Glutamatergic neuron (in vitro differentiated cells): ENCODE measurements around the gene DCLK1. TPM values are rescaled to one million over a fixed set of nuclear protein-coding genes. Genes with fewer than 3 reads are reported as not detected.

ENCODE experiments used
- DNase-seq: peaks from one replicate; pipeline ENCODE4 v3.0.0; 2022
- H3K27ac Mint-ChIP-seq: one replicate; pipeline ENCODE4 v1.8.0; 2020; ENCODE audit warnings: mild to moderate bottlenecking, mixed read lengths, inconsistent platforms; ENCODE audit not compliant: unreplicated experiment
- H3K27me3 Mint-ChIP-seq: one replicate; pipeline ENCODE4 v1.8.0; 2020; ENCODE audit warnings: mild to moderate bottlenecking, moderate library complexity, mixed read lengths, inconsistent platforms; ENCODE audit not compliant: unreplicated experiment
- H3K36me3 Mint-ChIP-seq: one replicate; pipeline ENCODE4 v1.8.0; 2020; ENCODE audit warnings: mild to moderate bottlenecking, mixed read lengths, inconsistent platforms; ENCODE audit not compliant: unreplicated experiment
- H3K4me1 Mint-ChIP-seq: one replicate; pipeline ENCODE4 v1.8.0; 2020; ENCODE audit warnings: mild to moderate bottlenecking, low read depth, mixed read lengths, inconsistent platforms; ENCODE audit not compliant: unreplicated experiment
- H3K4me3 Mint-ChIP-seq: one replicate; pipeline ENCODE4 v1.8.0; 2020; ENCODE audit warnings: mild to moderate bottlenecking, mixed read lengths, inconsistent platforms; ENCODE audit not compliant: unreplicated experiment
- H3K9me3 Mint-ChIP-seq: one replicate; pipeline ENCODE4 v1.8.0; 2020; ENCODE audit warnings: mild to moderate bottlenecking, moderate library complexity, mixed read lengths, inconsistent platforms; ENCODE audit not compliant: unreplicated experiment
- total RNA-seq: library from RNA; stranded (reverse); fragmentation: NEBNext Ultra II Directional; extraction: Animal tissue kit (Norgen Biotek cat#: 25700); gene quantifications from one replicate; pipeline ENCODE4 v1.2.1, GENCODE V29; 2021; ENCODE audit not compliant: unreplicated experiment
- TF ChIP-seq, protein P1 (sequence below): fragments of 200-600 bp; sonication (generic); IDR thresholded peaks from one replicate; pipeline ENCODE4 v1.5.0; 2021; ENCODE audit not compliant: partially characterized antibody, unreplicated experiment

Gene DCLK1
- total RNA-seq, 1 donor from 2014 or later, result 63.9 TPM

GRCh38 chr13:36057041-36057440 lies 74.1 kb downstream of the DCLK1 start:
- H3K27me3 Mint-ChIP-seq, result no peaks in the 10 kb centered on the region
- no peaks in the 10 kb centered on the region for H3K9me3 Mint-ChIP-seq
- TF ChIP-seq, protein P1, sequence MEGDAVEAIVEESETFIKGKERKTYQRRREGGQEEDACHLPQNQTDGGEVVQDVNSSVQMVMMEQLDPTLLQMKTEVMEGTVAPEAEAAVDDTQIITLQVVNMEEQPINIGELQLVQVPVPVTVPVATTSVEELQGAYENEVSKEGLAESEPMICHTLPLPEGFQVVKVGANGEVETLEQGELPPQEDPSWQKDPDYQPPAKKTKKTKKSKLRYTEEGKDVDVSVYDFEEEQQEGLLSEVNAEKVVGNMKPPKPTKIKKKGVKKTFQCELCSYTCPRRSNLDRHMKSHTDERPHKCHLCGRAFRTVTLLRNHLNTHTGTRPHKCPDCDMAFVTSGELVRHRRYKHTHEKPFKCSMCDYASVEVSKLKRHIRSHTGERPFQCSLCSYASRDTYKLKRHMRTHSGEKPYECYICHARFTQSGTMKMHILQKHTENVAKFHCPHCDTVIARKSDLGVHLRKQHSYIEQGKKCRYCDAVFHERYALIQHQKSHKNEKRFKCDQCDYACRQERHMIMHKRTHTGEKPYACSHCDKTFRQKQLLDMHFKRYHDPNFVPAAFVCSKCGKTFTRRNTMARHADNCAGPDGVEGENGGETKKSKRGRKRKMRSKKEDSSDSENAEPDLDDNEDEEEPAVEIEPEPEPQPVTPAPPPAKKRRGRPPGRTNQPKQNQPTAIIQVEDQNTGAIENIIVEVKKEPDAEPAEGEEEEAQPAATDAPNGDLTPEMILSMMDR, result no peak
- H3K4me3 Mint-ChIP-seq, result no peak overlapping the region
- no peak for DNase-seq
- H3K36me3 Mint-ChIP-seq, result no peaks in the 10 kb centered on the region
- H3K27ac Mint-ChIP-seq, result no peak overlapping the region
- peaks cover 10% of the 10 kb centered on the region for H3K4me1 Mint-ChIP-seq

DNA sequence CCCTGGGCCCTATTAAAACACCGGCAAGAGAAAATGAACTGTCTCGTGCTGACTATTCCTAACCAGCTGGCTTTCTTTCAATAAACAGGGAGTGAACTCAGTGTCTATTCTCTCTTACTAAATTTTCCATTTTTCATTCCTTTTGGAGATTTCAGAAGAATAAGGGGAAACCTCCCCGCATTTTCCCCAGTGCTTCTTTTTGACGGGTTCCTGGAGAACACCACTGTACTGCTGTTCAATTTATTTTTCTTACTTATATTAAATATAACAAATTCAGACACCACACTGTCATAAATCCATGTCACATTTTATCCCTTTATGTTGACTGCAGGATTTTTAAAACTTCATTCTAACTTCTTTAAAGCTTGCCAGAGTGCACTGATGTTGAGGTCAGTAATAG lies 75.8 kb downstream of the DCLK1 start:
- H3K4me1 Mint-ChIP-seq, result peaks cover 16% of the 10 kb centered on the region
- TF ChIP-seq, protein P1, result no peak
- H3K9me3 Mint-ChIP-seq, result no peaks in the 10 kb centered on the region
- no peaks in the 10 kb centered on the region for H3K27me3 Mint-ChIP-seq
- H3K4me3 Mint-ChIP-seq, result no peak overlapping the region
- no peak overlapping the region for H3K27ac Mint-ChIP-seq
- H3K36me3 Mint-ChIP-seq, result no peaks in the 10 kb centered on the region
- no peak for DNase-seq

- Mint-ChIP-seq H3K27me3 (no peaks in the 10 kb centered on the region), H3K9me3 (no peaks in the 10 kb centered on the region), H3K27ac (no peak overlapping the region), H3K4me3 (no peak overlapping the region), H3K36me3 (no peaks in the 10 kb centered on the region), H3K4me1 (peaks cover 13% of the 10 kb centered on the region)
- TF ChIP-seq, protein P1, result no peak
- no peak for DNase-seq
Observed at GRCh38 chr13:36054041-36054440, 77.1 kb downstream of the DCLK1 start.

- Mint-ChIP-seq H3K36me3 (no peaks in the 10 kb centered on the region), H3K9me3 (no peaks in the 10 kb centered on the region), H3K27ac (no peak overlapping the region), H3K4me1 (peaks cover 6% of the 10 kb centered on the region), H3K4me3 (no peak overlapping the region), H3K27me3 (no peaks in the 10 kb centered on the region)
- DNase-seq, result no peak
- TF ChIP-seq, protein P1, result no peak
Observed at GRCh38 chr13:36051082-36051481, 80.1 kb downstream of the DCLK1 start.

GRCh38 chr13:36046672-36047071 lies 84.5 kb downstream of the DCLK1 start:
- H3K4me3 Mint-ChIP-seq, result no peak overlapping the region
- H3K27me3 Mint-ChIP-seq, result no peaks in the 10 kb centered on the region
- no peaks in the 10 kb centered on the region for H3K36me3 Mint-ChIP-seq
- TF ChIP-seq, protein P1, result no peak
- no peaks in the 10 kb centered on the region for H3K9me3 Mint-ChIP-seq
- no peak for DNase-seq
- peaks cover 6% of the 10 kb centered on the region for H3K4me1 Mint-ChIP-seq
- H3K27ac Mint-ChIP-seq, result no peak overlapping the region
